Esophagus squamous epithelium (tissue), 5 donors: ENCODE data around the gene PIK3AP1. TPM values are rescaled to one million over a fixed set of nuclear protein-coding genes. Genes with fewer than 3 reads are reported as not detected.

Experiments
- DNase-seq: peaks from one replicate; lab custom pipeline; 2025; lab: John Stamatoyannopoulos, UW
- H3K27ac ChIP-seq, 4 donors: fragments of 200-600 bp; sonication (generic); one replicate each; pipeline ENCODE4 v1.5.1; 2016 to 2019; ENCODE audit warnings: mild to moderate bottlenecking in 1 of 4
- H3K27me3 ChIP-seq, 4 donors: fragments of 200-600 bp; sonication (generic); 1 replicate in 3 of 4; 2 replicates in 1 of 4; pipeline versions ENCODE4 v1.5.1 to v1.6.0; 2017 to 2021; ENCODE audit warnings: antibody characterized with exemption in 1 of 4
- H3K36me3 ChIP-seq, 3 donors: fragments of 200-600 bp; sonication (generic); one replicate each; pipeline ENCODE4 v1.5.1; 2016 to 2019
- H3K4me1 ChIP-seq, 3 donors: fragments of 200-600 bp; sonication (generic); one replicate each; pipeline ENCODE4 v1.5.1; 2017 to 2019
- H3K4me3 ChIP-seq, 4 donors: fragments of 200-600 bp; sonication (generic); 1 replicate in 3 of 4; 2 replicates in 1 of 4; pipeline ENCODE4 v1.5.1; 2016 to 2019; ENCODE audit warnings: mild to moderate bottlenecking in 2 of 4, moderate library complexity in 1 of 4
- H3K9me3 ChIP-seq, 3 donors: fragments of 200-600 bp; sonication (generic); one replicate each; pipeline ENCODE4 v1.5.1; 2016 to 2019
- CTCF ChIP-seq, 6 experiments: fragments of 450-650 bp in 4 of 6; fragments of 200-600 bp in 2 of 6; sonication (generic) in 2 of 6; IDR thresholded peaks; one replicate each; pipeline ENCODE4 v1.5.1; 2016 to 2019; ENCODE audit warnings: antibody characterized with exemption in 6 of 6, mild to moderate bottlenecking in 4 of 6, moderate library complexity in 4 of 6
- POLR2A ChIP-seq, 4 donors: fragments of 450-650 bp; IDR thresholded peaks; one replicate each; pipeline ENCODE4 v1.6.1; 2017; ENCODE audit warnings: antibody characterized with exemption in 4 of 4, mild to moderate bottlenecking in 4 of 4, moderate library complexity in 3 of 4
- WGBS, 2 donors: methylation state at CpG; one replicate each; pipeline ENCODE4 v1.1.5; 2018; 5-methylcytosine and 5-hydroxymethylcytosine counted together
- intact Hi-C: fragments of 100-400 bp; cut with DNase I; formaldehyde crosslinking; loops from one replicate; pipeline ENCODE4 v1.15.0; 2022
- total RNA-seq, 4 donors: library from RNA; depleted of rRNA; stranded (reverse); fragments of >200 nt; gene quantifications; one replicate each; pipeline ENCODE4 v1.1.0, GENCODE V29; 2016
- donor health status: DM: yes; HTN: yes; CAD: no.

PIK3AP1 gene
- total RNA-seq, 4 donors from 2014 or later = 0.57 to 7.6 (median 3.7) TPM

GRCh38 chr10:96641396-96642295 is 78.7 kb downstream of the PIK3AP1 start:
- TF ChIP-seq POLR2A (IDR thresholded peaks at IDR 0.05) (no peak), CTCF (IDR thresholded peaks at IDR 0.05) (no peak)
- Histone ChIP-seq H3K4me1 (no peaks in the 10 kb centered on the region), H3K27me3 (no peaks in the 10 kb centered on the region), H3K4me3 (no peak overlapping the region), H3K36me3 (no peaks in the 10 kb centered on the region), H3K27ac (no peak overlapping the region), H3K9me3 (no peaks in the 10 kb centered on the region)
- 73 to 82% methylated on average over 11 of the region's 12 CpGs for WGBS, 2 donors
- intact Hi-C loops = loop anchor here (10.0 kb wide), 1 partner anchor 183 kb away; no protein-coding TSS in a partner anchor
- no peak for DNase-seq

GRCh38 chr10:96639899-96640298 is 80.4 kb downstream of the PIK3AP1 start:
- WGBS, 2 donors = 62 to 81% methylated on average over 4 of the region's 4 CpGs
- H3K27ac ChIP-seq = no peak overlapping the region

GRCh38 chr10:96638696-96639095 is 81.6 kb downstream of the PIK3AP1 start:
- 63 to 64% methylated on average over 6 of the region's 6 CpGs for WGBS, 2 donors

More at GRCh38 chr10:96639899-96640298, 80.4 kb downstream of the PIK3AP1 start:
- Histone ChIP-seq H3K9me3 (no peaks in the 10 kb centered on the region), H3K4me1 (no peaks in the 10 kb centered on the region), H3K27me3 (no peaks in the 10 kb centered on the region), H3K4me3 (no peak overlapping the region), H3K36me3 (no peaks in the 10 kb centered on the region)
- TF ChIP-seq CTCF (IDR thresholded peaks at IDR 0.05) = no peak
- no peak for TF ChIP-seq POLR2A (IDR thresholded peaks at IDR 0.05)
- no peak for DNase-seq
- intact Hi-C loops = loop anchor here (10.0 kb wide), 1 partner anchor 185 kb away; no protein-coding TSS in a partner anchor

GRCh38 chr10:96638120-96638519 is 82.2 kb downstream of the PIK3AP1 start:
- WGBS, 2 donors = 77 to 86% methylated on average over 3 of the region's 3 CpGs
- intact Hi-C loops = no loop called here
- Histone ChIP-seq H3K4me3 (no peak overlapping the region), H3K27ac (no peak overlapping the region), H3K27me3 (no peaks in the 10 kb centered on the region), H3K9me3 (no peaks in the 10 kb centered on the region), H3K36me3 (no peaks in the 10 kb centered on the region), H3K4me1 (peaks cover 0 to 6% (median 0%) of the 10 kb centered on the region in 3 donors)
- TF ChIP-seq POLR2A (IDR thresholded peaks at IDR 0.05) (no peak), CTCF (IDR thresholded peaks at IDR 0.05) (no peak)
- no peak for DNase-seq

More at GRCh38 chr10:96638696-96639095, 81.6 kb downstream of the PIK3AP1 start:
- peaks cover 0 to under 1% (median 0%) of the 10 kb centered on the region in 3 donors for H3K4me1 ChIP-seq
- H3K36me3 ChIP-seq = no peaks in the 10 kb centered on the region
- H3K27me3 ChIP-seq = no peaks in the 10 kb centered on the region
- no peaks in the 10 kb centered on the region for H3K9me3 ChIP-seq
- no peak overlapping the region for H3K27ac ChIP-seq
- intact Hi-C loops = no loop called here
- DNase-seq = no peak
- TF ChIP-seq POLR2A (IDR thresholded peaks at IDR 0.05) (no peak), CTCF (IDR thresholded peaks at IDR 0.05) (no peak)
- H3K4me3 ChIP-seq = no peak overlapping the region

- 69 to 73% methylated on average over 4 of the region's 4 CpGs for WGBS, 2 donors
- H3K27ac ChIP-seq = no peak overlapping the region
- no peaks in the 10 kb centered on the region for H3K9me3 ChIP-seq
- peaks cover 0 to 10% (median 0%) of the 10 kb centered on the region in 3 donors for H3K4me1 ChIP-seq
- H3K36me3 ChIP-seq = no peaks in the 10 kb centered on the region
- intact Hi-C loops = no loop called here
- no peaks in the 10 kb centered on the region for H3K27me3 ChIP-seq
- H3K4me3 ChIP-seq = no peak overlapping the region
- DNase-seq = no peak
- no peak for TF ChIP-seq POLR2A (IDR thresholded peaks at IDR 0.05)
- no peak for TF ChIP-seq CTCF (IDR thresholded peaks at IDR 0.05)
Measured at GRCh38 chr10:96637709-96638108, 82.6 kb downstream of the PIK3AP1 start.
